ENCODE results near the gene DNAJC25. TPM values are rescaled to one million over a fixed set of nuclear protein-coding genes. Genes with fewer than 3 reads are reported as not detected.

The DNAJC25 gene
- polyA plus RNA-seq, 2 donors, result 3.3 to 3.7 TPM

DNA sequence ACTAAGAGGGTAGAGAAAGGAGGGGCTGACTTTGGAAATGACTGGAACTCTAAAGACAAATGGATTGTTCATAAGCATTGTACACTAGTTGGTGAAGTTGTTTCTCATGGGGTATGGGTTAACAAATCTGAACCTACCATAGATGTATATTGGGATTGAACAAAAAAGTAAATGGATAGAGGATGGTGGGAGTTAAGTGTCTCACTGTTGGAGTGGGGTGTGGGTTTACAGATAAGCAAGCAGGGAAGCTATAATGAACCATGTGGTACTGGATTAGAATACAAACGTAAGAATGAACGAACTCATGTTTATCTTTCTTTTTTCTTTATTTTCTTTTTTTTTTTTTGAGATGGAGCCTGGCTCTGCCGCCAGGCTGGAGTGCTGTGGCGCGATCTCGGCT lies 48.1 kb downstream of the DNAJC25 start:
- Histone ChIP-seq H3K27me3 (ENCODE audit: control insufficient read depth in 1 of 2, insufficient read depth in 2 of 2, low read length in 2 of 2) (no peaks in the 10 kb centered on the region), H3K9me3 (ENCODE audit: control insufficient read depth in 2 of 2, insufficient read depth in 1 of 2, low read depth in 1 of 2, low read length in 1 of 2) (no peaks in the 10 kb centered on the region), H3K4me3 (ENCODE audit: low read depth in 1 of 2, low read length in 2 of 2) (no peak overlapping the region), H3K27ac (ENCODE audit: low read depth in 2 of 2, low read length in 1 of 2) (no peak overlapping the region), H3K4me1 (ENCODE audit: control insufficient read depth in 2 of 2, insufficient read depth in 2 of 2, low read length in 1 of 2) (no peaks in the 10 kb centered on the region), H3K36me3 (ENCODE audit: control insufficient read depth in 2 of 2, insufficient read depth in 2 of 2, low read length in 1 of 2) (no peaks in the 10 kb centered on the region)
- 94 to 97% methylated on average over 6 of the region's 6 CpGs for WGBS, 2 donors

DNA sequence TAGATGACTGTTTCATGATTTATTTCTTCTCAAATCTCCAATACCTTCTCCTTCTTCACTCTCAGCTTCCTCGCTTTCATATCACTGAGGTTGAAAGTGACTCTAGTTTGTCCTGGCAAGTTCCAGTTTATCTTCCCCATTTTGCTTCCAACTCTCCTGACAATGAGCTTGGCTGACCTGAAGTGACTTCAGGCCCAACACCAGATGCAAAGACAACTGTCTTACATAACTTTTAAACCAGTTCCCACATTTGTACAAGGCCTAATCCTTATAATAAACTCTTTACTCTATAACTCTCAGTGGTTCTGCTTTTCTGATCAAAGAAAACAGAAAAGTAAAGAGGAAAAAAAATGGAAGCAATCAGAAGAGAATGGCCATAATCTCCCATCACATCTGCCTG lies 52.3 kb downstream of the DNAJC25 start:
- WGBS, 2 donors, result 99 to 100% methylated on average over 1 of the region's 1 CpG
- H3K9me3 ChIP-seq (ENCODE audit: control insufficient read depth in 2 of 2, insufficient read depth in 1 of 2, low read depth in 1 of 2, low read length in 1 of 2), result no peaks in the 10 kb centered on the region
- no peak overlapping the region for H3K27ac ChIP-seq (ENCODE audit: low read depth in 2 of 2, low read length in 1 of 2)
- no peak overlapping the region for H3K4me3 ChIP-seq (ENCODE audit: low read depth in 1 of 2, low read length in 2 of 2)
- no peaks in the 10 kb centered on the region for H3K27me3 ChIP-seq (ENCODE audit: control insufficient read depth in 1 of 2, insufficient read depth in 2 of 2, low read length in 2 of 2)
- no peaks in the 10 kb centered on the region for H3K4me1 ChIP-seq (ENCODE audit: control insufficient read depth in 2 of 2, insufficient read depth in 2 of 2, low read length in 1 of 2)
- H3K36me3 ChIP-seq (ENCODE audit: control insufficient read depth in 2 of 2, insufficient read depth in 2 of 2, low read length in 1 of 2), result no peaks in the 10 kb centered on the region

GRCh38 chr9:111691672-111692329 lies 60.7 kb downstream of the DNAJC25 start:
- Histone ChIP-seq H3K27me3 (ENCODE audit: control insufficient read depth in 1 of 2, insufficient read depth in 2 of 2, low read length in 2 of 2) (no peaks in the 10 kb centered on the region), H3K36me3 (ENCODE audit: control insufficient read depth in 2 of 2, insufficient read depth in 2 of 2, low read length in 1 of 2) (no peaks in the 10 kb centered on the region), H3K4me3 (ENCODE audit: low read depth in 1 of 2, low read length in 2 of 2) (no peak overlapping the region), H3K4me1 (ENCODE audit: control insufficient read depth in 2 of 2, insufficient read depth in 2 of 2, low read length in 1 of 2) (no peaks in the 10 kb centered on the region), H3K27ac (ENCODE audit: low read depth in 2 of 2, low read length in 1 of 2) (no peak overlapping the region), H3K9me3 (ENCODE audit: control insufficient read depth in 2 of 2, insufficient read depth in 1 of 2, low read depth in 1 of 2, low read length in 1 of 2) (no peaks in the 10 kb centered on the region)
- 47 to 49% methylated on average over 5 of the region's 5 CpGs for WGBS, 2 donors

DNA sequence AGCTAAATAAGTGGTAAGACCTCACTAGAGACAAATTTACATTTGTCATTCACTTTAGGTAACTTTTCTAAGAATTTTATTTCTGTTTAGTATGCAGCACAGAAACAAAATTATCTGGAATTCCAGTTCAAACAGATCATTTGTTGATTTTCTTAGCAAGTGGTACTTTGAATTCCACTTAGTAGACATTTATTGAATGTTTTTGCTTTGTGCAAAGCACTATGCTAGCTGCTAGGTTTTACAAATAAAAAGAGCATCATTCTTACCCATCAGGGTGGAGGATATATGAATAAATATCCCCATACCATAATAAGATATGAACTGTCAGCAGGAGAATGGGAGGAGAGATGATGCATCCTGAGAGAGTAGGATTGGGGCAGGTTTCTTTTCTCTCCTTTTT lies 65.7 kb downstream of the DNAJC25 start:
- no peaks in the 10 kb centered on the region for H3K4me1 ChIP-seq (ENCODE audit: control insufficient read depth in 2 of 2, insufficient read depth in 2 of 2, low read length in 1 of 2)
- no peaks in the 10 kb centered on the region for H3K36me3 ChIP-seq (ENCODE audit: control insufficient read depth in 2 of 2, insufficient read depth in 2 of 2, low read length in 1 of 2)
- no peaks in the 10 kb centered on the region for H3K27me3 ChIP-seq (ENCODE audit: control insufficient read depth in 1 of 2, insufficient read depth in 2 of 2, low read length in 2 of 2)
- no peaks in the 10 kb centered on the region for H3K9me3 ChIP-seq (ENCODE audit: control insufficient read depth in 2 of 2, insufficient read depth in 1 of 2, low read depth in 1 of 2, low read length in 1 of 2)
- H3K4me3 ChIP-seq (ENCODE audit: low read depth in 1 of 2, low read length in 2 of 2), result no peak overlapping the region
- H3K27ac ChIP-seq (ENCODE audit: low read depth in 2 of 2, low read length in 1 of 2), result no peak overlapping the region

DNA sequence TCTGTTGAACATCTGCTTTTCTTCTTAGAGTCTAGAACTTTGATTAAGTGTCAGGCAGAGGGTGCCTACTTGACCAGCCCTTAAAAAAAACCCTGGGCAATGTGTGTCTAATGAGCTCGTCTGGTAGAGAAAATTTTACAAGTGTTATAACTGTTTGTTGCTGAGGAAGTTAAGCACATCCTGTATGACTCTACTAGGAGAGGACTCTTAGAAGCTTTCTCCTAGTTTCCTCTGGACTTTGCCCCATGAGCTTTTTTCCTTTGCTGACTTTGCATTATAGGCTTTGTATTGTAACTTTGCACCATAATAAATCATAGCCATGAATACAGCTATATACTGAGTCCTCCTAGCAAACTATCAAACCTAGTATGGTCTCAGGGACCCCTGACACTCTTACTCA lies 69.6 kb downstream of the DNAJC25 start:
- H3K4me3 ChIP-seq (ENCODE audit: low read depth in 1 of 2, low read length in 2 of 2), result no peak overlapping the region
- no peaks in the 10 kb centered on the region for H3K27me3 ChIP-seq (ENCODE audit: control insufficient read depth in 1 of 2, insufficient read depth in 2 of 2, low read length in 2 of 2)
- H3K36me3 ChIP-seq (ENCODE audit: control insufficient read depth in 2 of 2, insufficient read depth in 2 of 2, low read length in 1 of 2), result no peaks in the 10 kb centered on the region
- 71% methylated on average over 1 of the region's 1 CpG for WGBS, 2 donors
- H3K9me3 ChIP-seq (ENCODE audit: control insufficient read depth in 2 of 2, insufficient read depth in 1 of 2, low read depth in 1 of 2, low read length in 1 of 2), result no peaks in the 10 kb centered on the region
- no peak overlapping the region for H3K27ac ChIP-seq (ENCODE audit: low read depth in 2 of 2, low read length in 1 of 2)
- H3K4me1 ChIP-seq (ENCODE audit: control insufficient read depth in 2 of 2, insufficient read depth in 2 of 2, low read length in 1 of 2), result no peaks in the 10 kb centered on the region

Other genes starting within 250 kb of the DNAJC25 start
- gene ECPAS, start 147.0 kb upstream of the DNAJC25 start, polyA plus RNA-seq, result 10 to 100 TPM; 12.7 to 15.7 TPM
- under 1 TPM; 0.09 to 0.18 TPM for gene ZNF483, start 106.2 kb upstream of the DNAJC25 start, polyA plus RNA-seq
- gene PTGR1, start 31.7 kb upstream of the DNAJC25 start, polyA plus RNA-seq, result 10 to 100 TPM; 28.2 to 93.3 TPM
- gene GNG10, start 30.3 kb downstream of the DNAJC25 start, polyA plus RNA-seq, result 10 to 100 TPM; 12.4 to 13.9 TPM
- under 1 TPM; 0.06 to 0.18 TPM for gene SHOC1, start 163.6 kb downstream of the DNAJC25 start, polyA plus RNA-seq